ENCODE data around the gene TAP2.

GRCh38 chr6:32882879-32883250, 44.3 kb upstream of the TAP2 start:
- TF ChIP-seq CTCF (IDR thresholded peaks at IDR 0.05) (no peak), POLR2A (IDR thresholded peaks at IDR 0.05) (no peak)

Measured in lower leg skin (tissue), 3 donors.